GM10248 (cell line): ENCODE data around the gene TNNT3.
A peak's percentile ranks its signal among the peaks of the same experiment; 100 is the strongest.

Experiments
- CTCF ChIA-PET: fragments of 300-600 bp; sonication (Branson Sonifier 250); formaldehyde crosslinking; extraction: SDS; loops from one replicate; lab custom pipeline; 2021; ENCODE audit warnings: antibody characterized with exemption; lab: Yijun Ruan, JAX
- POLR2A ChIA-PET: fragments of 350-650 bp; sonication (Branson Sonifier 250); formaldehyde crosslinking; extraction: SDS; loops from one replicate; lab custom pipeline; 2020; ENCODE audit warnings: antibody characterized with exemption; lab: Yijun Ruan, JAX
- DNase-seq: peaks from one replicate; pipeline ENCODE4 v3.0.0; 2012; ENCODE audit errors: extremely low spot score
- TF ChIP-seq, protein P1 (sequence below): IDR thresholded peaks from 2 replicates; pipeline ENCODE4 v1.5.1; 2012; ENCODE audit warnings: mild to moderate bottlenecking, low read depth; ENCODE audit errors: extremely low read depth, missing control alignments, control extremely low read depth

The TNNT3 gene

DNA sequence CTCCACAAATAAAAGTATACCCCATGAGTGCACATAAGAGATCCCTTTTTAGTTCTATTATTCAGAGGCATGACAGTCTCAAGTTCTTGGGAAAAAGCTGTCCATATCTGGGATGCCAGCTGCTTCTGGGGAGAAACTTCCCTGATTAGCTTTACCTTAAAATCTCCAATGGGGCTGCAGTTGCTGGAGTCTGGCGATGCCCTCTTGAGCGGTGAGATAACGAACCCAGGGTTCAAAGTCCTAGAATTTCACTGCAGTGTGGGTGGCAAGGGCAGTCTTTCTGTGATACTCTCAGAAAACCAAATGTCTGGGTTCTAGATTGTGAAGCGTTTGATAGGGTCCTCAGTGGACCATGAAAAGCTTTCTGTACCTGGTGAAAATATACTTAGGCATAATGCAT is 20.4 kb upstream of the TNNT3 start:
- no peak for DNase-seq
- POLR2A ChIA-PET: no interaction called here
- CTCF ChIA-PET: interaction anchor here (1.1 to 4.8 kb wide), 8 partner anchors 8 to 252 kb away, joined by 3 to 34 read pairs (median 9); no protein-coding TSS in a partner anchor
- TF ChIP-seq, protein P1, sequence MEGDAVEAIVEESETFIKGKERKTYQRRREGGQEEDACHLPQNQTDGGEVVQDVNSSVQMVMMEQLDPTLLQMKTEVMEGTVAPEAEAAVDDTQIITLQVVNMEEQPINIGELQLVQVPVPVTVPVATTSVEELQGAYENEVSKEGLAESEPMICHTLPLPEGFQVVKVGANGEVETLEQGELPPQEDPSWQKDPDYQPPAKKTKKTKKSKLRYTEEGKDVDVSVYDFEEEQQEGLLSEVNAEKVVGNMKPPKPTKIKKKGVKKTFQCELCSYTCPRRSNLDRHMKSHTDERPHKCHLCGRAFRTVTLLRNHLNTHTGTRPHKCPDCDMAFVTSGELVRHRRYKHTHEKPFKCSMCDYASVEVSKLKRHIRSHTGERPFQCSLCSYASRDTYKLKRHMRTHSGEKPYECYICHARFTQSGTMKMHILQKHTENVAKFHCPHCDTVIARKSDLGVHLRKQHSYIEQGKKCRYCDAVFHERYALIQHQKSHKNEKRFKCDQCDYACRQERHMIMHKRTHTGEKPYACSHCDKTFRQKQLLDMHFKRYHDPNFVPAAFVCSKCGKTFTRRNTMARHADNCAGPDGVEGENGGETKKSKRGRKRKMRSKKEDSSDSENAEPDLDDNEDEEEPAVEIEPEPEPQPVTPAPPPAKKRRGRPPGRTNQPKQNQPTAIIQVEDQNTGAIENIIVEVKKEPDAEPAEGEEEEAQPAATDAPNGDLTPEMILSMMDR: no peak

DNA sequence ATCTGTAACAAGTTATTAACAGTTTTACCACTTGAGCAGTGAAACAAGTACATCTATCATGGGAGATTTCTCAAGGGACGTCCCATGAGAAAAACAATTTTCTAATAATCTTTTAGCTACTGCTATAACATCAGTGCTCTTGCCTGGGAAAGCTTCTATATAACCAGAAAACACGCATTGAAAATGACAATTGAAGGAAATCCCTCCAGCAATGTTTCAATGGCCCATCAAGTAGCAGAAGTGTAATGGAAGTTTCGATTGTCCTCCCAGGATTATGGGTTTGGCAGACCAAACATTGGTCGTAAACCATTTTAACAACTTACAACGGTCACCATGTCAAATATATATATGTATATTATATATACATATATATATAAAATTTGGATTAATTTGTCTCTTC is 19.8 kb upstream of the TNNT3 start:
- CTCF ChIA-PET: interaction anchor here (1.3 to 4.8 kb wide), 6 partner anchors 7 to 252 kb away, joined by 3 to 34 read pairs (median 12); no protein-coding TSS in a partner anchor
- DNase-seq: no peak
- TF ChIP-seq, protein P1: no peak
- POLR2A ChIA-PET: no interaction called here

DNA sequence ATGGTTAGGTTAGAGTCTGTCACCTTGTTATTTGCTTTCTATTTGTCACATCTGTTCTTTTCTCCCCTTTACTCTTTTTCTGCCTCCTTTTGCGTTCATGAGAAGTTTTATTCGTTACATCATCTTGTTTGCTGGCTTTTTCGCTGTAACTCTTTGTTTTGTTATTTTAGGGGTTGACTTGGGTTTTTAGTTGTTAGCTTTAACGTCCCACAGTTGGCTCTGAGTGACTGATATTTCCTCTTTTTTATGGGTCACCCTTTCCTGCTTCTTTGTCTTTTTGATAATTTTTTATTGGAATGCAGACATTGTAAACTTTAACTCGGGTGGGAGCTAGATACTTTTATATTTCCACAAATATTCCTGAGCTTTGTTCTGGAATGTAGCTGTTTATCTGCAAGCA is 13.3 kb upstream of the TNNT3 start:
- no peak for DNase-seq
- TF ChIP-seq, protein P1: no peak
- ChIA-PET CTCF (interaction anchor here (1.0 to 5.2 kb wide), 5 partner anchors 9 to 42 kb away, joined by 3 to 34 read pairs (median 11); no protein-coding TSS in a partner anchor), POLR2A (interaction anchor here (0.9 kb wide), 1 partner anchor 30 kb away, joined by 3 read pairs; no protein-coding TSS in a partner anchor)

GRCh38 chr11:1906611-1907423 is 12.7 kb upstream of the TNNT3 start:
- TF ChIP-seq, protein P1: no peak
- POLR2A ChIA-PET: interaction anchor here (0.9 kb wide), 1 partner anchor 29 kb away, joined by 3 read pairs; no protein-coding TSS in a partner anchor
- DNase-seq: no peak
- CTCF ChIA-PET: interaction anchor here (1.0 to 5.2 kb wide), 6 partner anchors 10 to 41 kb away, joined by 3 to 34 read pairs (median 10); no protein-coding TSS in a partner anchor

DNA sequence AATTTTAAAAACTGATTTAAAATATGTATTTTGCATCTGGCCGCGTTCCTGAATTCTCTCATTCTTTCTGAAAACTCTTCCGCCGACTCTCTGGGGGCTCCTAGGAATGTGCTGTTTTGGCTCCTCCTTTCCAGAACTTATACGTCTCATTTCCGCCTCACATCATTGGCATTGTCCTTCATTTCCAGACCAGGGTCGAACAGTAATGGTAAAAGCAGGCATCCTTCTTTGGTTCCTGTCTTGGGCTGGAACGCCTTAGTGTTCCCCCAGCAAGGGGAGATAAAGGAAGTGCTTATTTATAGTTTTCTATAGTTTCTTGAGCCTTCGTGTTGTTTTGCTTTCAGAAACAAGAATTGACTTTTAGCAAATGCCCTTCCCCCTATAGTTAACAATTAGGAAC is 10.9 kb upstream of the TNNT3 start:
- TF ChIP-seq, protein P1: peak; percentile 4
- ChIA-PET CTCF (interaction anchor here (0.8 to 5.2 kb wide), 3 partner anchors 11 to 93 kb away, joined by 3 to 34 read pairs (median 8); no protein-coding TSS in a partner anchor), POLR2A (no interaction called here)
- DNase-seq: no peak

DNA sequence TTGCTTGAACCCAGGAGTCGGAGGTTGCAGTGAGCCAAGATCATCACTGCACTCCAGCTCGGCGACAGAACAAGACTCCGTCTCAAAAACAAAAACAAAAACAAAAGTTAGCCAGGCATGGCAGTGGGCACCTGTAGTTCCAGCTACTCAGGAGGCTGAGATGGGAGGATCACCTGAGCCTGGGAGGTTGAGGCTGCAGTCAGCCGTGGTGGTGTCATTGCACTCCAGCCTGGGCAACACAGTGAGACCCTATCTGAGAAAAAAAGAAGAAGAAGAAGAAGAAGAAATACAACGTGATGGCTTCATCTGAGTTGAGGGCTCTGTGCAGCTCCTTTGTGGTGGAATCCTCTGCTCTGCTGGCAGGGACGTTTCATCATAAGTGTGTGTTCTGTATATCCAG is 10.0 kb upstream of the TNNT3 start:
- ChIA-PET CTCF (interaction anchor here (0.8 to 5.2 kb wide), 3 partner anchors 12 to 27 kb away, joined by 3 to 34 read pairs (median 8); no protein-coding TSS in a partner anchor), POLR2A (interaction anchor here (0.6 kb wide), 1 partner anchor 18 kb away, joined by 3 read pairs; no protein-coding TSS in a partner anchor)
- DNase-seq: no peak
- TF ChIP-seq, protein P1: no peak
